HG03378 (cell line): ENCODE data around the gene ZNF365.
"Not testable (repeated sequence)": the region's sequence is repeated elsewhere in the genome, so short reads cannot be mapped to it uniquely, and the experiment has no call there.

Experiments
- ATAC-seq: cut with Tn5 transposase; IDR thresholded peaks from one replicate; pipeline ENCODE4 v1.9.1; 2021; ENCODE audit warnings: mild to moderate bottlenecking, moderate library complexity; ENCODE audit not compliant: unreplicated experiment

The ZNF365 gene

DNA sequence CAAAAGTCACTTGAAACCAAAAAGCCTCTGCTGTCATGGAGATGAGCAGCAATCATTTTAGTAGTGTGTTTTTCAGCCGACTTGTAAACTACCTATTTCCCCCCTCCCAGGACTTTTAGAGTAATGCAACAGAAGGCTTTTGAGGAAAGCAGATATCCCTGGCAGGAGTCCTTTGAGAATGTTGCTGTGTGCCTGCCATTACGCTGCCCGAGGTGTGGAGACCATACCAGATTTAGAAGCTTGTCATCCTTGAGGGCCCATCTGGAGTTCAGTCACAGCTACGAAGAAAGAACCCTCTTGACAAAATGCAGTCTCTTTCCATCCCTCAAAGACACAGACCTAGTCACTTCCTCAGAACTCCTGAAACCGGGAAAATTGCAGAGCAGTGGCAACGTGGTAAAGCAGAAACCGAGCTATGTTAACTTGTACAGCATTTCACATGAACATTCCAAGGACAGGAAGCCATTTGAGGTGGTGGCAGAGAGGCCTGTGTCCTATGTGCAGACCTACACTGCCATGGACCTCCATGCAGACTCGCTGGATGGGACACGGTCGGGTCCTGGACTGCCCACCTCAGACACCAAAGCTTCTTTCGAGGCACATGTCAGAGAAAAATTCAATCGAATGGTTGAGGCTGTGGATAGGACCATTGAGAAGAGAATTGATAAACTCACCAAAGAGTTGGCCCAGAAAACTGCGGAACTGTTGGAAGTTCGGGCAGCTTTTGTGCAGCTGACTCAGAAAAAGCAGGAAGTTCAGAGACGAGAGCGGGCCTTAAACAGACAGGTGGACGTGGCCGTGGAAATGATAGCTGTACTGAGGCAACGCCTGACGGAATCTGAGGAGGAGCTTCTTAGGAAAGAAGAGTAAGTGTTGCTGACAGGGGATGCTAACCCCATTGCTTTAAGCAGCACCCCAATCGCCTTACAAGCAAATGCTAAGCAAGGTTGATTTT lies 2.2 kb downstream of the ZNF365 start:
- ATAC-seq = no peak

DNA sequence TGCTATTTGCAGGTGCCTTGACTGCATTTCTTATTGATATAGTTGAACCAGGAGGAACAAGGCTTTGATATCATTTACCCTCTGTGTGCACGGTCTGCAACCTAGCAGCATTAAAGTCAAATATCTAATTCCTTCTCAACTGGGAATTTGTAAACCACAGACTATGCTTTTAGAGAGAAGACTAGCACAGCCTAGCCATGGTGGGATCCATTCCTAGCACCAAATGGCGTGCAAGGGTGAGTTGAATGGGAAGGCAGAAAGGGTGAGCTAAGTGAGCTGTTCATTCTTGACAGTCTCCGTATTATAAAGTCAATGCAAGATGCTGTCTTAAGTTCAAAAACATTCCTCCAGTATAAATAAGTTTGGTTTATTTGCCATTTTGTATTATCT lies 2.9 kb downstream of the ZNF365 start:
- ATAC-seq = no peak

DNA sequence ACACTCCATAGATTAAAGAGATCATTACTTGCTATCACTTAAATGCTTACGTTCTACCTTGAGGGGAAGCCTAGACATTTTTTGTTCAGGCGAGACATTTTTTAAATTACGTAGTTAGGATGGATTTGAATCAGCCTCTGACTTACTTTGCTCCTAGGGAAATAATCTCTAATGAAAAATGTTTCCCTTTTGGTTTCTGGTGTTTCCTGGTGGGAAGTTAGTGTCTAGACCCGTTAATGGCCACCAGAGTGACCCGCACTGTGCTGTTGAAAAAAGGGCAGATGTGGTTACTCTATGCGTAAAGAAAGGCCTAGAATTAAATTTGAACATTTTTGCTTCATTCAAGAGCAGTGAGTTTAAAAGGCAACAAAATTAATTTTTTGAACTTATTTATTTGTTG lies 3.8 kb downstream of the ZNF365 start:
- no peak for ATAC-seq

DNA sequence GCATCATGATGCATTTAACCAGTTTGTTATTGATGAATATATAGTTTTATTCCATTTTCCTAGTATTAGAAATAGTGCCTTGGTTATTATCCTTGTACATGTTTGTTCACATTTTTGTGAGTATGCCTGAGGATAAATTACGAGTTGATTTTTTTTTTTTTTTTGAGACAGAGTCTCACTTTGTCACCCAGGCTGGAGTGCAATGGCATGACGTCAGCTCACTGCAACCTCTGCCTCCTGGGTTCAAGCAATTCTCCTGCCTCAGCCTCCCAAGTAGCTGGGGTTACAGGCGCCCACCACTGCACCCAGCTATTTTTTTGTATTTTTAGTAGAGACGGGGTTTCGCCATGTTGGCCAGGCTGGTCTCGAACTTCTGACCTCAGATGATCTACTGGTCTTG lies 4.7 kb downstream of the ZNF365 start:
- ATAC-seq = not testable (repeated sequence)

DNA sequence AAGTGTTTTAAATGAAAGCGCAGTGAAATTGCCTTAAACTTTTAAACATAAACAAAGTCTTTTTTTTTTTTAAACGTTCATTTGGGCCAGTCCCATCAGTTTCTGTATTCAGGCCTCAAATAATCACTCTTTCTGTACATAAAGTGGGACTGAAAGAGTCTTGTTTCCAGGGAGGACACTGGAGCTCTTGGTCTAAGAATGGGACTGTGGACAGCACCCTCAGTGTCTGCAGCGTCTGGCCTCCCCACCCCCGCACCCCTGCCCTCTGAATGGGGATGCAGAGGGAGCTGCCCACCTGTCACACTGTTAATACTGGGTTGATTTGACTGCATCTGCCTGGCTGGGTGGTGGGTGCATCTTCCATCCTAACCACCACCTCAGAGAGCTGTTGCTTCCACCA lies 5.2 kb downstream of the ZNF365 start:
- no peak for ATAC-seq

DNA sequence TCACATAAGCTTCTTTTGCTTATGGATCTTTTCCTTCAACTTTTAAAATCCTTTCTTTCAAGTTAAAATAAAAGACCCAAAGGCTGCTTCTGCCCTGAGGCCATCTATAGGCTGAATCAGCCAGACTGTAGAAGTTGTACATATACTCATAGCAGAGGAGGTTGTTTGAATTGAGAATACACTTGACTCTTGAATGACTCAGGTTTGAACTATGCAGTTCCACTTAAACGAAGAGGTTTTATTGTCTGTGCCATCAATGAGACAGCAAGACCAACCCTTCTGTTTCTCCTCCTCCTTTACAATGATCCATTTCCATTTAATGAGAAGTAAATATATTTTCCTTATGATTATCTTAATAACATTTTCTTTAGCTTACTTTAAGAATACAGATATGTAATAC lies 5.8 kb downstream of the ZNF365 start:
- ATAC-seq = no peak

DNA sequence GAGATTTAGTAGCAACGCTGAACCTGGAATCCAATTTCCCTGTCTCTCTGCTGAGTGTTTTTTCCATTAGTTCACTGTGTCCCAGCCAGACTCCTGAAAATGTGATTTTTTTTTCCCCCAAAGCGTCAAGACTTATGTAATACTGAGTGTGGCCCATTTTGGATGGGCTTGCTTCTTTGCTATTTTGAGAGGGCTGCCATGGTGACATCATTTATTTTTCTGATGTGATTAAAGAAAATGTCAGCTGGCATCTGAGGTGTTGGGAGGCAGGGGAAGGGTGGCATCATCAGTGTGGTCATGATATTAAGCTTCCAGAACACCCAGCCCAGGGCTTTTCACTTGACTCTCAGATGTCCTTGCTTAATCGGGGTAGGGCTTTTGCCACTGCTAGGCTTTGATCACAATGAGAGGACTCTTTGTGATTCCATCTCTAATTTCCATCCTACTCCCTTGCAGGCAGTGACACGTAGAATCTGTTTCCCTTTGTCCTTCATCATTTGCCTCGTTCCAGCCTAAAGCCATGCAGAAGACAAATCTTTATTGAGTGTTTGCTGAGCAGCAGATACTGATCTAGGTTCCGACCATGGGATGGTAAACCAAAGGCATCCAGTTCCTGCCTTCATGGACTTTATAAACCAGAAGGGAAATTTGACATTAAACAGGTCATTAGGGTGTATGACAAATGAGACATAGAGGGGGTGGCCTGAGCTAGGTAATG lies 7.4 kb downstream of the ZNF365 start:
- ATAC-seq = no peak

DNA sequence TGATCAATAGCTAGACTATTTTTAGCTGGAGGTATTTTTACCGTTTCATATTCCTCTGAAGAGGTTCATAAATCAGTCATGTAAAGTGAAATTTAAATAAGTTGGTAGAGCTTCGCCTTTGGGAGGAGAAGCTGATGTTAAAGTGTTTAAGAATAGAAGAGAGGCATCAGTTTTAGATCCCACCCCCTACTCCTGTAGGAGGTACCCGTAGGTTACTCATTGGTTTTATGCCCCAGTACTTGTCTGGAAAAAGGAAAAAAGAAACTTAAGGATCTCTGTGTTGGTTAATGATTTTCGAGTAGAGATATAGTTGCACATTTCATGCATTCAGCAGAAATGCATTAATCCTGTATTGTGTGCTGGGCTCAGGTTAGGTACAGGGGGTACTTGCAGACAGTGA lies 8.7 kb downstream of the ZNF365 start:
- no peak for ATAC-seq

DNA sequence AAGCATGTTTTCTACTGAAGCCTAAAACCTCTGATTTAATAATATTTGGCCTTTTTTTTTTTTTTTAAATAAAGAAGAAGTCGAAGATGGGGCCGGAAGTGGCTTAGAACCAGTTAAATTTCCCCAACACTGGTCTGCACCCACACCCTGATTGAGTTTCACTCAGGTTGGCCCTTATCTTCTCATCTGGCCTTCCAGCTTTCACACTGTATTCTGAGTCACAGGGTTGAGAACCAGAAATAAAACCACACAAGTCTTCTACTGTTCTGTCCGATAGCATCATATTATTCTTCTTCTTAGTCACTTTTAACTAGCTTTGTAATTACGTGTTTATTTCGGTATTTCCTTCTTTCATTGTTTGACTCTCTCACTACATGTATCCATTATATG lies 9.9 kb downstream of the ZNF365 start:
- no peak for ATAC-seq

DNA sequence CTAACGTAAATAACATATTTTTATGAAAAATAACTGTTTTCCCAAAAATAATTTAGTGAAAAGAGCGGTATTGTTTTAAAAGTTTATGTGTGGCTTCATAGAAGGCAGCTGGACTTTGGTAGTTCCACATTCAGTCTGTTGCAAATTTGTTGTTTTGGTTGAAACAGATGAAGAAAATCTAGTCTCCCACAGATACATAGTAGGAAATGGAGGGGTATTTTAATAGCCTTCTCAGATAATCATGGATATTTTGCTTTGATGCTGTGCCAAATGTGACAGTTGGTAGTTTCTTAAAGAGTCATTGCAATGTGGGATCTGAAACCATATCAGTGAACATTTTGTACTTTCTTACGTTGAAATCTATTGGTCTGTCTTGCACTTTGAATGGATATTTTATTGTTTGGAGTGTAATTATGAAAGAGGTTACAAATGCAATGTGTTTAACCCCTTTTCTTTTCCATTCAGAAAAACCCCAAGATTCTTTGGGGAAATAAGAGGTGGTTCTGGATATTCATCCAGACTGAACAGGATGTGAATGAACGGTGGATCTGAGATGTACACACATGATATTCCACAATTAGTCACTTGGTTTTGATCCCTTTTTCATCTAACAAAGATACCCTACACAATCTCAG lies 10.4 kb downstream of the ZNF365 start:
- ATAC-seq = no peak

DNA sequence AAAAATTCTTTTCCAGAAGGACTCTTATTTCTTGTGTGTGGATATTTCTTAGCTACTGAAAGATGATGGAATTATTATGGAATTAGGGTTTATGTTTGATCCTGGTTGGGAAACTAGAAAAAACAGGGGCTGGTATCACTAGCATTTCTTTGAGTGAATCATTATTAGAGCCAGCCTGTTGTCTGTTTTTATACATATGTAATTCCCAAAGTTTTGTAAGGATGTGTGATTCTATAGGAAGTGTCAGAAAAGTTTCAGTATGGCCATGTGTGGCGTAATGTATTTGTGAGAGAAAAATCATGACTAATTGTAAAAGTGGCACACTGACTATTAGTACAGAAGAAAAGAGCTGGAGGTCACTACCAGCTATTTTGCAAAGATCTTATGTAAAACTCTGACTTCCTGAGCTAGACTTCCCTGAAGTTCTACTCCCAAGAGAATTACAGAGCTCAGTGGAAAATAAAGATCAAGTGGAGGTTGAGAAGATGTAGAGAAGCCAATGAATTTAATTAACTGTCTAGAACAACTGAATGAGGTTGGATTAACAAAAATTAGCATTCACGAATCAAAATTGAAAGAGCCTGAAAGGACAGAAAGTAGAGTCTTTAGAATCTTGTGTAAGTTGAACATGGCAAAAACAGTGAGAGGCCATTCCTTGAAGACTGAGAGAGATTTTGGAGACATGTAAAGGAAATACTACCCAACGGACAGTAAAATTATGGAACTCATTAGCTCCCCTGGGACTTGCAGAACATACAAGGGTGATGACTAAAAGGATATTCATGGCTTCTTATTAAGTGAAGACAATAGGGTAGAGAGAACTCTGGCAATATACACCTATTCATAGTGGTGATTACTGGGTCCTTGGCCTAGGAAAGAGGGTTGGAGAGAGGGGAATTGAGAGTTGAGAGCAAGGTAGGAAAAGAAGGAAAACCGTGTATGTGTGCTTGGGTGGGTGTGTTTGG lies 12.5 kb downstream of the ZNF365 start:
- no peak for ATAC-seq

DNA sequence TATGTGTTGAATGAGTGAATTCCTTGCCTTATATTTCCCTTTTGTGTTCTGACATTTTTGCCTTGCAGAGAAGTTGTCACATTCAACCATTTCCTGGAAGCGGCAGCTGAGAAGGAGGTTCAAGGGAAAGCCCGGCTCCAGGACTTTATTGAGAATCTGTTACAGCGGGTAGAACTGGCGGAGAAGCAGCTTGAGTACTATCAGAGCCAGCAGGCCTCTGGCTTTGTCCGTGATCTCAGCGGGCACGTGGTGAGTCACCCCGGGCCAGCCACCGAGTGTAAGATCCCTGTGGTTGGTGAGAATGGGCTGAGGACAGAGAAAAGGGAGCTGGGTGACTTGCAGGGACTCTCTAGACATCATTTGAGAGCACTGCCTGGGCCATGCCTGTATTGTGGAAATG lies 14.2 kb downstream of the ZNF365 start:
- no peak for ATAC-seq

DNA sequence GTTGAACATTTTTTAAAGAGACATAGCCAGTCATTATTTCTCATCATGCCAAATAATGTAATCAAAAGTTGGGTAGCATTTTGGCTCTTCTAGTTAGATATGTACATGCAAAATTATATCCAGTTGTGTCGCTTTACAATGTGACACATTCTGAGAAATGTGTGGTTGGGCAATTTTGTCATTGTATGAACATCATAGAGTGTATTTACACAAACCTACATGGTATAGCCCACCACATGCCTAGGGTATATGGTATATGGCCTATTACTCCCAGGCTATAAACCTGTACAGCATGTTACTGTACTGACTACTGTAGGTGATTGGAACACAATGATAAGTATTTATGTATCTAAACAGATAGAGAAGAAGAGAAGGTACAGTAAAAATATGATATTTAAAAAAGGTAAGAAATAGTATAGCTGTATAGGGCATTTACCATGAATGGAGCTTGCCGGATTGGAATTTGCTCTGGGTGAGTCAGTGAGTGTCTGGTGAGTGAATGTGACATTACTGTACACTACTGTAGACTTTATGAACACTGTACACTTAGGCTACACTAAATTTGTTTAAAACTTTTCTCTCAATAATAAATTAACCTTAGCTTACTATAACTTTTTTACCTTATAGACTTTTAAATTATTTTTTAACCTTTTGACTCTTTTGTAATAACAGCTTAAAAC lies 16.5 kb downstream of the ZNF365 start:
- no peak for ATAC-seq

DNA sequence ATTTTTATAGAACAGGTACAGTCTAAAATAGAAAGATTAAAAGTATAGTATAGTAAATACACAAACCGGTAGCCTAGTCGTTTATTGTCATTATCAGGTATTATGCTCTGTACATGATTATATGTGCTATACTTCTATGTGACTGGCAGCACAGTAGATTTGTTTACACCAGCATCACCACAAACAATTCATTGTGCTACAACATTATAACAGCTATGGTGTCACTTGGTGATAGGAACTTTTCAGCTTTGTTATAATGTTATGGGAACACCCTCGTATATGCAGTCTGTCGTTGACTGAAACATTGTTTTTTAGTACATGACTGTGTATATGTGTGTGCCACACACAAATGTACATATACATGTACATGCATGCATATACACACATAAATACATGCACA lies 19.1 kb downstream of the ZNF365 start:
- no peak for ATAC-seq

DNA sequence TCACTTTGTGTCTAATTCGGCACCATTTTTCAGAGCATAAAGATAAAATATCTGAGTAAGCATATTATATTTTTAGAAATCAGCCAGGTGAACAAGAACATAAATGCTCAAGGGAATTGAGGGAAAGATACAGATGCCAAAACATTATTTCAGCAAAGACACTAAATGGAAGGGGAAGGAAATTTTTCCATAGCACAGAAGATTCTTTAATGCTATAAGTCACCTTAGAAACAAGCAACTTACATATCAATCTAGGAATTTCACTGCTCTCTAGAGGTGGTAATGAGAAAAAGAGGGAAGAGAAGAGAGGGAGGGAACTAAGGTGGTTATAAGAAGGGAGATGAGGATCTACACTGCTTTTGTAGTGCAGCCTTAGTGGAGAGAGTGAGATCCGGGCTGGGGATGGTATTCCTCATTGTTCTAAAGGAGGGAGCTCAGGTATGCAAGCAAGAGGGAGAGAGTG lies 20.4 kb downstream of the ZNF365 start:
- no peak for ATAC-seq

DNA sequence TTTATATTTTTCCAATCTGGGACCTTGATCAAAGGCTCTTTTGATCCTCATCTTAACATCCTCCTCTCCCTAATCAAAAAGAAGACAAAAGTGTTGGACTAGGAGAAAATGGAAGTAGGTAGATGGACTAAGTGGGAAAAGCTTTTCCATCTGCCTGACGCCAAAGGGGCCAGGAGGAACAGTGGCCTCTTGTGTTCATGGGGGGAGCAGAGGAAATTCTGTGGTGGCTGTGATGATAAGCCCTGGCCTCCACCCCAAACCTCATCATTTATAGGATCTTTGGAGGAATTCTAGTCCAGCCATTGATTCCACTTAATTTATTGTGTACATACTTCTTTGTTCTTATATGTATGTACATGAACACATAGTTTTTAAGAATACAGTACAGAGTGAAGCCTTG lies 21.7 kb downstream of the ZNF365 start:
- ATAC-seq = no peak

DNA sequence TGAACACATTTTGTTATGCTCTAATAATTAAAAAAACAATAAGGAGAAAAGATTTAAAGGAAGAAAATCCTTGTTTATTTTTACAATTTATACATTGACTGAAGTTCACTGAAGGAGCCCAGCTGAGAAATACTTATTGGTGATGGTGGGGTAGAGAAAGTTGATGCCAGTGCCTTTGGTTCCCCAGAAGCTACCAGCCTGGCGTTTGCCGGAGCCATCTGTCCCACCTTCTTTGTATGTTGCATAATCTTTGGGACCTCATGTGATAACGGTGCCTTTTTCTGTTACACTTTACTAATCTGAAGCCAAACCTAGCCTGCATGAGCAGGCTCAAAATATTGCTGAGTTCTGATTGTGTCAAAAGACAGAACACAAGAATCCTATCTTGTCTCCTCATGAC lies 22.7 kb downstream of the ZNF365 start:
- ATAC-seq = no peak

DNA sequence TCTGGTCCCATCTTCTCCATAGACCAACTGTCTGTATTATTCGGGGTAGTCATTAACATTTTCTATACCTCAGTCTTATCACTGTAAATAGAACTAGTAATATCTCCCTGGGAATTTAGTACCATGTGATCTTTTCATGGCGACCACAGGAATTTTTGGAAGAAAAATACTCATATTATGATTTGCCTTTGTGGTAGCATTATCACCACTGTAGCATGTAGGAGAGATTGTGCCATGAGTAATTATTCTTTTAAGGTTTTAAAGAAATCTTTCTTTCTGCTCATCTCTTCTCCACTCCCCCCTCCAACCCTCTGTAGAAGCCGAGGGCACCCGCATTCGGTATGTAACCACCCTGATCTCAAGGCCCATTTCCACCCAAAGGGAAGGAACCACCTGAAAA lies 25.0 kb downstream of the ZNF365 start:
- no peak for ATAC-seq

DNA sequence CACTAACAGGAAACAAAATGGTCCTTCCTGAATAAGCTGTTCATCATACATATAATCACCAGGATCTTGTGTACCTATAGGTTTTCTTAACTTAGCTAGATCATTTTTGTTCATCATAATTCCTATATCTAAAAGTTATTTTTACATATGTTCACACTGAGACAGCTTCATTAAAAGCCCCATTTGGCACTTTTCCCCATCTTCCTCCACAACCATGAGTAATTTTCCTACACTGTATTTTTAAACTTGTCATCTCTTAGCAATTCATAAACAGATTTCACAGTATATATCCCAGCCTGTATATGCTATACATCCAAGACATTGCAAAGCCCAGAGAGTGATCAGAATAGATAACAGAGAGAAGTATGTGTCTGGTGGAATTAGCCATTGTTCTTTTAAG lies 28.3 kb downstream of the ZNF365 start:
- ATAC-seq = no peak

DNA sequence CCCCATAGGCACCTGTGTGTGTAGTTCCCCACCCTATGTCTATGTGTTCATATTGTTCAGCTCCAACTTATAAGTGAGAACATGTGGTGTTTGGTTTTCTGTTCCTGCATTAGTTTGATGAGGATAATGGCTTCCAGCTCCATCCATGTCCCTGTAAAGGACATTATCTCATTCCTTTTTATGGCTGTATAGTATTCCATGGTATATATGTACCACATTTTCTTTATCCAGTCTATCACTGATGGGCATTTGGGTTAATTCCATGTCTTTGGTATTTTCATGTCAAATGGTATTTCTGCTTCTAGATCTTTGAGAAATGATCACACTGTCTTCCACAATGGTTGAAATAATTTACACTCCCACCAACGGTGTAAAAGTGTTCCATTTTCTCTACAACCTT lies 36.4 kb downstream of the ZNF365 start:
- not testable (repeated sequence) for ATAC-seq
